GM21576 (cell line): ENCODE measurements around the gene SPARCL1.
"Not testable (repeated sequence)": the region's sequence is repeated elsewhere in the genome, so short reads cannot be mapped to it uniquely, and the experiment has no call there.

Source experiments
- ATAC-seq: cut with Tn5 transposase; IDR thresholded peaks from one replicate; pipeline ENCODE4 v1.9.1; 2021; ENCODE audit warnings: mild to moderate bottlenecking, moderate library complexity; ENCODE audit not compliant: unreplicated experiment

The SPARCL1 gene

GRCh38 chr4:87505862-87506261, 23.3 kb downstream of the SPARCL1 start:
- no peak for ATAC-seq

GRCh38 chr4:87502580-87503238, 26.5 kb downstream of the SPARCL1 start:
- no peak for ATAC-seq

DNA sequence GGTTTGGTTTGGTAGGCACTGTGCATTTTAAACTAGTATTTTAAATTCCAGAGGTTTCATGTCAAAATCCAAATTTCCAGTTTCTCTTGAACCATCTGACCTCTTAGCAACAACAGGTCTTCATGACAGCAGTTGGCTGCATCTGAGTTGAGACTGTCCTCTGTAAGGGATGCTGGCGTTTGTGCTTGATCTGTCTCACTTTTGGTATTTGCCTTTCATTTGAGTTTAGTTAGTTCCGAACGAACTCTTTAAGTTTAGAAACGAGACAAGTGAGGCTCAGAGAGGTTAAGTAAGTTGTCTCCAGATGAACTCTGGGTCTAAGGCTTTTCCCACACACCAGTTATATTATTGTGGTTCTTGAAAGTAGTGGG, 29.1 kb downstream of the SPARCL1 start:
- ATAC-seq: peak; percentile 51

DNA sequence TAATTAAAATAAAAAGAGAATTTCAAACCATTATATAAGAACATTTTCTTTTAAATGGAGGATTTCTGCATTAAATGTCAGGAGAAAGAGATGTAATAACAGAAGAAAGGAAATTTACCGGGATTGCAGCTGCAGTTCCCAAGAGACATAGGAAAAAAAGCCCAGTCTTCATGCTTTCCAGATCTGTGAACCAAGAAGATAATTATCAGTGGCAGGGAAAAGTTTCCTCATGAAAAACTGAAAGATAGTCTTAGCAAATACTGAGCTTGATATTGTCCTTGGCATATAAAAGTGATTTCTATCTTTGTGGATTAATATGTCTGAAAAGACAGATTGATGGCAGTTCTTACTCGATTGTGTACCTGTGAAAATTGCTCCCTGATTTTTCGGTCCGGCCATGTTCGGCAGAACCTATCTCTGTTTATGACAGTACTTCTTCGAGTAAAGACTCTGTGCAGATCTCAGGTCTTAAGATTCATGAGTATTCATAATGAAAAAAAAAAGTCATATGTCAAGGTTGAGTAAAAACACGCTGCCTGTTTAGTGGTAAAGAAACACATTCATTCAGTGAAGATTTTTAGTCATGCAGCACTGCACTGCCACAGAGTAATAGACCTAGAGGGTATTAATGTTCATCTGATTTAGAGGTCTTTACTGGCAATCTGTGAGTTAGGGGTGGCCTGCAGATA, 29.6 kb downstream of the SPARCL1 start:
- ATAC-seq: peak; percentile 85

DNA sequence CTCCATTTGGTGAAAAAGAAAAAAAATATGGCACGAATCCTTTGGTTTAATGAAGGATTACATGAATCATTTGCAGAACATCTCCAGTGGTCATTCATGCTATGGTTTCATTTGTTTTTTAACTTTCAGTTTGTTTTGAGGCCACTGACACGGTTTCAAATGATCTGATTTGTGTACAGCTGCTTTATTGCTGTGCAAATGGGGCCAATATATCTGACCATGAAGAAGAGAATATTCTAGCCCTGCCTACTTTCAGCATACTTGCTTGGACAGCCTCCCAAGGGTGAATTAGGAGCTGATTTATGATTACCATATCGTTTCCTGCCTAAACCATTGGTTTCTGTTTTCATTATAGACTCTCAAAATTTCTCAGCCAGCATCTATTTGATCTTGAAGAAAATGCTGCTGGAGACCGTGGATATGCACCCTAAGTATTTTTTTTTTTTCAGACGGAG, 30.7 kb downstream of the SPARCL1 start:
- ATAC-seq: peak; percentile 49

GRCh38 chr4:87497578-87497977, 31.6 kb downstream of the SPARCL1 start:
- ATAC-seq: no peak

DNA sequence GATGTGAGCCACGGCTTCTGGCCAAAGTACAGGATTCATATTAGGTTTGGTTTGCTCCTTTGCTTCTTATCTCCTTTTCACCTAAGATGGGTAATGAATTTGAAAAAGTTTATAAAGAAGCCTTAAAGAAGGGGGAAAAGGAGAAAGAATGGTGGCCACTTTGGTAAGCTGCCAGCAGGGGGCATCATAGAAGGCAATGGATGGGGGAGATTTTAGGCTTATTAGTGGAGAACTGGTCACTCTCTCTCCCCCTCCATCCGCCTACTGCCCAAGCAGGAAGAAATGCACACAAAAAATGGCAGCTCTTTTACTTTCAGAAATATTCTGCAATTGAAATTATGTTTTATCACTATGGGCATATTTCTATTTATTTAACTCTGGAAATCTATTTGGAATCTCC, 32.0 kb downstream of the SPARCL1 start:
- no peak for ATAC-seq

GRCh38 chr4:87493115-87493514, 36.1 kb downstream of the SPARCL1 start:
- ATAC-seq: no peak

GRCh38 chr4:87491851-87492250, 37.3 kb downstream of the SPARCL1 start:
- ATAC-seq: not testable (repeated sequence)

DNA sequence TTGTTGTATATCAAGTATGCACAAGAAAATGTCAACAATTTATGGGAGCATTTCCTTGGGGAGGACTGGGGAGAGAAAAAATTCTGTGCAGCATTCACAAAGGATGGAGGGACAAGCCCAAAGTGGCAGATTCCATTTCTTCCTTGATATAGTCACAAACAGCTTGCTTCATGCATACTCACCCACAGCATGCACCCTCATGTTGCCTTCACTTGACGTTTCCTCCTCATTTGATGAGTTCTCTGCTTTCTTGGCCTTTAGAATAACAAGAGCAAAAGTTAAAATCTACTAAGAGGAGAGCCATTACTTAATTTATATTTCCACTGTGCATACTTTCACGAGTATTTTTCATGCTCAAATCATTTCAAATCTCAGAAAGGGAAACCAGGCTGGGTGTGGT, 37.7 kb downstream of the SPARCL1 start:
- no peak for ATAC-seq

DNA sequence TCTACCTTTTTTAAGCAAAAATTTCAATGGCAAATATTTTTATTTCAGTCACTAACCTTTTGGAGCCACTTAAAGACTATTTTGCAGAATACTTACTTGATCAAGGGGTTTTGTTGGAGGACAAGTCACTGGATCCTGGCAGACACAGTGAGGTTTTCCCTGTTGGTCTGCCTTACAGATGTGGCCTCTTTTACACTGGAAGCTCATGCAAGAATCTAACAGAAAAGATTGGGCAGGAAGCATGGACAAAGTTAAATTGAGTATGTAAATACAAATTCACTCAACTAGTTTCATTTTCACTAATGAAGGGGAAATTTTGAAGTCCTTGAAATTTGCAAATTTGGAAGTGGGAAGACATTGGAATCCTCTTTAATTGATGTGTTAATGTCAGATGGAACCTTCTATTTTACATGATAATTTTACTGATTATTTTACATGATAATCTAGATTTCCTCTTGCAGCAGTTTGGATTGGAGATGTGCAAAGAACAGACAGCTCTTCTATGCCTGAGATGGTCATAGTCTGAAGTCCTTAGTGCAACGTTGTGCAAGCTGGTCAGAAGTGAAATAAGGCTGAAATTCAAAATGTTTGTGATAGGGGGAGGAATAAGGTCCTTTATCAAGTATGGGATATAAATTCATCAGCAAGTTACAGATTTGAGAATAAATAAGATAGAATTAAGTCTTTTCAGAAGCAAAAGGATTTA, 38.4 kb downstream of the SPARCL1 start:
- no peak for ATAC-seq

DNA sequence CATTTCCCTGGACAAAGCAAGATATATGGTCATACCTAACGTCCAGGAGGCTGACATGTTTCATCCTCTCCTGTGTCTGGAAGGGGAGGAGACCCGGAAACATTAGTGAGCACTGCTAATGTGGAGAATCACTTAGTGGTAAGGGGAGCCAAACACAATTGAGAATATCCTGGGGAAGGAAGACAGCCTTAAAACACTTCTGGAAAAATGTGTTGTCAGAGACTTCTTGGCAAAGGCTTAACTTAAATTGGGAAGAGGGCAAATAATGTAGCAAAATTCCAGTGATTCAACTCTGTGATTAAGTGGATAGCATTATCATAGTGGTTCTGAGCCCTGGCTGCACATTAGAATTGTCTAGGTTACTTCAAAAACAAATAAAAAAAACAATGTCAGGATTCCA, 39.5 kb downstream of the SPARCL1 start:
- ATAC-seq: no peak

DNA sequence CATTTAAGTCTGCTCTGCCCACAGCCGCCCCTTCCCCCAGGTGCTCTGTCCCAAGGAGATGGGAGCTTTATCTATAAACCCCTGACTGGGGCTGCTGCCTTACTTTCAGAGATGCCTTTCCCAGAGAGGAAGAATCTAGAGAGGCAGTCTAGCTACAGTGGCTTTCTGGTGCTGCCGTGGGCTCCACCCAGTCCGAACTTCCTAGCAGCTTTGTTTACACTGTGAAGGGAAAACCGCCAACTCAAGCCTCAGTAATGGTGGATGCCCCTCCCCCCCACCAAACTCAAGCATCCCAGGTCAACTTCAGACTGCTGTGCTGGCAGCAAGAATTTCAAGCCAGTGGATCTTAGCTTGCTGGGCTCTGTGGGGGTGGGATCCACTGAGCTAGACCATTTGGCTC, 40.5 kb downstream of the SPARCL1 start:
- ATAC-seq: not testable (repeated sequence)

DNA sequence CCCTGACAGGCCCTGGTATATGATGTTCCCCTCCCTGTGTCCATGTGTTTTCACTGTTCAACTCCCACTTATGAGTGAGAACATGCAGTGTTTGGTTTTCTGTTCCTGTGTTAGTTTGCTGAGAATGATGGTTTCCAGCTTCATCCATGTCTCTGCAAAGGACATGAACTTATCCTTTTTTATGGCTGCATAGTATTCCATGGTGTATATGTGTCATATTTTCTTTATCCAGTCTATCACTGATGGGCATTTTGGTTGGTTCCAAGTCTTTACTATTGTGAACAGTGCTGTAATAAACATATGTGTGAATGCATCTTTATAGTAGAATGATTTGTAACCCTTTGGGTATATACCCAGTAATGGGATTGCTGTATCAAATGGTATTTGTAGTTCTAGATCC, 45.9 kb downstream of the SPARCL1 start:
- not testable (repeated sequence) for ATAC-seq

- no peak for ATAC-seq
These were observed 47.8 kb downstream of the SPARCL1 start for GRCh38 chr4:87481377-87481776.

DNA sequence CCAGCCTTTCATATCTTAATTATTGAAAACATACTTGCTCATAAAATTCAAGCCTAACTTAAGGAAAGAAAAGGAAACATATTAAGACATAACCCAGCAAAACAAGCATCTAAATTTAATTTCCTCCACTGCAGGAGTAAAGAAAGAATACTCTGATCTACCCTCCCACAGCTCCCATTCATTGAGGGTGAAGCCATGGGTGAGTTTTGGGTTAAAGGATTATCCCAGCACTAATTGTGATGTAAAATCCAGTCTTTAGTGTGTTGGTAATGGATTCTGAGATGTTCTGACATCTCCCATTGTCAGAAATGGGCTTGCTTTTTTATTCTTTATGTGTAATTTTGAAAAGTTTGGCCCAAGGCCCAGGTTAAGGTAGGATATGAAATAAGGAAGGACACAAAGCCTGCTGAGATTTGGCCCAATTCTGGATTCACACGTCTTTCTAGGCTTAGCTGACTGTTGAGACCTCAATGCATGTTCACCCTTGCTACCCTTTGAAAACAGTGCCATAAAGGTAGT, 50.4 kb downstream of the SPARCL1 start:
- no peak for ATAC-seq

- no peak for ATAC-seq
These were observed 52.2 kb downstream of the SPARCL1 start for GRCh38 chr4:87476934-87477333.

- no peak for ATAC-seq
These were observed 59.8 kb downstream of the SPARCL1 start for GRCh38 chr4:87469390-87469789.

- ATAC-seq: no peak
These were observed 63.3 kb downstream of the SPARCL1 start for GRCh38 chr4:87465739-87466366.

GRCh38 chr4:87462102-87462501, 67.1 kb downstream of the SPARCL1 start:
- ATAC-seq: no peak

- ATAC-seq: no peak
These were observed 67.9 kb downstream of the SPARCL1 start for GRCh38 chr4:87461281-87461700.
